HG02571 (cell line): Measurements from ENCODE around the gene MRPL49.
A peak's percentile ranks its signal among the peaks of the same experiment; 100 is the strongest.

Source experiments
- ATAC-seq: cut with Tn5 transposase; IDR thresholded peaks from one replicate; pipeline ENCODE4 v1.9.1; 2021; ENCODE audit warnings: mild to moderate bottlenecking, moderate library complexity; ENCODE audit not compliant: unreplicated experiment

MRPL49 gene

GRCh38 chr11:65121865-65122696 lies at the start of gene MRPL49, which contains the start of gene FAU:
Gene MRPL49, plus strand, starts transcription at chr11:65122321. Its CDS starts 26 bp downstream, at chr11:65122347.
Gene FAU, minus strand, starts transcription at chr11:65122134. Its CDS starts 321 bp downstream, at chr11:65121813.
- ATAC-seq: peak; percentile 61

GRCh38 chr11:65072631-65072966 lies 49.5 kb upstream of the MRPL49 start:
- no peak for ATAC-seq

GRCh38 chr11:65077451-65077850 lies 44.7 kb upstream of the MRPL49 start:
- no peak for ATAC-seq

GRCh38 chr11:65078151-65078550 lies 44.0 kb upstream of the MRPL49 start:
- ATAC-seq: no peak

GRCh38 chr11:65078786-65079342 lies 43.3 kb upstream of the MRPL49 start:
- ATAC-seq: no peak

- no peak for ATAC-seq
Observed at GRCh38 chr11:65083134-65083833, 38.8 kb upstream of the MRPL49 start.

- peak; percentile 73 for ATAC-seq
Observed at GRCh38 chr11:65083834-65084597, 38.1 kb upstream of the MRPL49 start, which contains the start of the genes CDCA5 and ZFPL1. Gene CDCA5, minus strand, starts transcription at chr11:65084040. Its CDS starts 62 bp downstream, at chr11:65083978. Gene ZFPL1, plus strand, starts transcription at chr11:65084222. Its CDS starts 477 bp downstream, at chr11:65084699.

GRCh38 chr11:65084598-65085375 lies 37.3 kb upstream of the MRPL49 start:
- no peak for ATAC-seq

GRCh38 chr11:65085446-65085845 lies 36.7 kb upstream of the MRPL49 start:
- no peak for ATAC-seq

- ATAC-seq: no peak
Observed at GRCh38 chr11:65086809-65087208, 35.3 kb upstream of the MRPL49 start.

- ATAC-seq: no peak
Observed at GRCh38 chr11:65087216-65087615, 34.9 kb upstream of the MRPL49 start.

GRCh38 chr11:65087827-65088226 lies 34.3 kb upstream of the MRPL49 start:
- ATAC-seq: no peak

- no peak for ATAC-seq
Observed at GRCh38 chr11:65089621-65090020, 32.5 kb upstream of the MRPL49 start.

- ATAC-seq: no peak
Observed at GRCh38 chr11:65090628-65091027, 31.5 kb upstream of the MRPL49 start.

- ATAC-seq: no peak
Observed at GRCh38 chr11:65095427-65095826, 26.7 kb upstream of the MRPL49 start.

- peak; percentile 87 for ATAC-seq
Observed at GRCh38 chr11:65095974-65096806, 25.9 kb upstream of the MRPL49 start, which contains the start of gene VPS51. Gene VPS51, plus strand, starts transcription at chr11:65096214. Its CDS starts 37 bp downstream, at chr11:65096251.

GRCh38 chr11:65096926-65097325 lies 25.2 kb upstream of the MRPL49 start:
- ATAC-seq: no peak

- ATAC-seq: no peak
Observed at GRCh38 chr11:65100674-65101350, 21.3 kb upstream of the MRPL49 start.
